ENCODE data around the gene ZNF614.
"Not testable (repeated sequence)": the region's sequence is repeated elsewhere in the genome, so short reads cannot be mapped to it uniquely, and the experiment has no call there.

The ZNF614 gene

GRCh38 chr19:52028027-52028779 lies at the start of gene ZNF614:
ZNF614 (minus strand) TSS chr19:52028379; CDS start chr19:52025745, 2,634 bp downstream.
- peak; percentile 75 for DNase-seq

GRCh38 chr19:52070496-52070895 lies 42.3 kb upstream of the ZNF614 start:
- DNase-seq, result no peak

- DNase-seq, result no peak
Observed at GRCh38 chr19:52069653-52070052, 41.5 kb upstream of the ZNF614 start.

- no peak for DNase-seq
Observed at GRCh38 chr19:52066258-52066863, 38.2 kb upstream of the ZNF614 start.

GRCh38 chr19:52065399-52065798 lies 37.2 kb upstream of the ZNF614 start:
- DNase-seq, result no peak

- DNase-seq, result not testable (repeated sequence)
Observed at GRCh38 chr19:52056480-52056879, 28.3 kb upstream of the ZNF614 start.

- DNase-seq, result not testable (repeated sequence)
Observed at GRCh38 chr19:52051736-52052135, 23.6 kb upstream of the ZNF614 start.

- peak; percentile 82 for DNase-seq
Observed at GRCh38 chr19:52048555-52049501, 20.6 kb upstream of the ZNF614 start, which contains the start of gene ZNF432. ZNF432 (minus strand) TSS chr19:52048838; CDS start chr19:52046868, 1,970 bp downstream.

- DNase-seq, result no peak
Observed at GRCh38 chr19:52039169-52039568, 11.0 kb upstream of the ZNF614 start.

- no peak for DNase-seq
Observed at GRCh38 chr19:52034051-52034728, 6.0 kb upstream of the ZNF614 start.

- DNase-seq, result no peak
Observed at GRCh38 chr19:52028780-52029123, 573 bp upstream of the ZNF614 start.

- not testable (repeated sequence) for DNase-seq
Observed at GRCh38 chr19:52026255-52026990, 1.8 kb downstream of the ZNF614 start.

GRCh38 chr19:52024478-52024877 lies 3.7 kb downstream of the ZNF614 start:
- not testable (repeated sequence) for DNase-seq

- DNase-seq, result no peak
Observed at GRCh38 chr19:52022193-52022592, 6.0 kb downstream of the ZNF614 start.

- DNase-seq, result no peak
Observed at GRCh38 chr19:52020506-52020905, 7.7 kb downstream of the ZNF614 start.

GRCh38 chr19:52010674-52011073 lies 17.5 kb downstream of the ZNF614 start:
- no peak for DNase-seq

- DNase-seq, result peak; percentile 73
Observed at GRCh38 chr19:52007806-52008557, 20.2 kb downstream of the ZNF614 start, which contains the start of gene ZNF615. ZNF615 (minus strand) TSS chr19:52008211; CDS start chr19:52003711, 4,500 bp downstream.

- no peak for DNase-seq
Observed at GRCh38 chr19:52007451-52007805, 20.8 kb downstream of the ZNF614 start.

GRCh38 chr19:51994048-51994644 lies 34.0 kb downstream of the ZNF614 start:
- DNase-seq, result no peak

GRCh38 chr19:51993422-51993821 lies 34.8 kb downstream of the ZNF614 start:
- no peak for DNase-seq
